Chondrocyte (in vitro differentiated cells): ENCODE measurements around the gene GABBR2. TPM values are rescaled to one million over a fixed set of nuclear protein-coding genes. Genes with fewer than 3 reads are reported as not detected.
A peak's percentile ranks its signal among the peaks of the same experiment; 100 is the strongest.
"Not testable (repeated sequence)": the region's sequence is repeated elsewhere in the genome, so short reads cannot be mapped to it uniquely, and the experiment has no call there.

Experiments
- DNase-seq: peaks from one replicate; pipeline ENCODE4 v3.0.0; 2021; ENCODE audit warnings: mixed read lengths, low spot score
- H3K27ac Mint-ChIP-seq: one replicate; pipeline ENCODE4 v1.8.0; 2021; ENCODE audit warnings: mild to moderate bottlenecking, moderate library complexity, mixed read lengths; ENCODE audit not compliant: unreplicated experiment
- H3K27me3 Mint-ChIP-seq: 2 replicates; pipeline ENCODE4 v1.8.0; 2021; ENCODE audit warnings: low read depth, mixed read lengths
- H3K36me3 Mint-ChIP-seq: 2 replicates; pipeline ENCODE4 v1.8.0; 2021; ENCODE audit warnings: low read depth, mixed read lengths
- H3K4me1 Mint-ChIP-seq: 2 replicates; pipeline ENCODE4 v1.8.0; 2021; ENCODE audit warnings: low read depth, mild to moderate bottlenecking, mixed read lengths
- H3K4me3 Mint-ChIP-seq: one replicate; pipeline ENCODE4 v1.8.0; 2021; ENCODE audit warnings: mild to moderate bottlenecking, moderate library complexity, mixed read lengths; ENCODE audit not compliant: unreplicated experiment
- H3K9me3 Mint-ChIP-seq: 2 replicates; pipeline ENCODE4 v1.8.0; 2021; ENCODE audit warnings: low read depth, mixed read lengths
- total RNA-seq: library from RNA; stranded (reverse); gene quantifications from 3 replicates; pipeline ENCODE4 v1.2.1, GENCODE V29; 2021
- TF ChIP-seq, protein P1 (sequence below): fragments of 200-600 bp; sonication (generic); IDR thresholded peaks from 2 replicates; pipeline ENCODE4 v1.5.0; 2021; ENCODE audit warnings: antibody characterized with exemption, mild to moderate bottlenecking, moderate library complexity

Gene GABBR2
- total RNA-seq, 1 donor from 2014 or later = 0.12 TPM

GRCh38 chr9:98501819-98502218 lies 206.9 kb downstream of the GABBR2 start:
- Mint-ChIP-seq H3K9me3 (no peaks in the 10 kb centered on the region), H3K27ac (no peak overlapping the region), H3K36me3 (no peaks in the 10 kb centered on the region), H3K4me1 (peaks cover 10% of the 10 kb centered on the region), H3K4me3 (no peak overlapping the region), H3K27me3 (peaks cover 17% of the 10 kb centered on the region)
- TF ChIP-seq, protein P1, sequence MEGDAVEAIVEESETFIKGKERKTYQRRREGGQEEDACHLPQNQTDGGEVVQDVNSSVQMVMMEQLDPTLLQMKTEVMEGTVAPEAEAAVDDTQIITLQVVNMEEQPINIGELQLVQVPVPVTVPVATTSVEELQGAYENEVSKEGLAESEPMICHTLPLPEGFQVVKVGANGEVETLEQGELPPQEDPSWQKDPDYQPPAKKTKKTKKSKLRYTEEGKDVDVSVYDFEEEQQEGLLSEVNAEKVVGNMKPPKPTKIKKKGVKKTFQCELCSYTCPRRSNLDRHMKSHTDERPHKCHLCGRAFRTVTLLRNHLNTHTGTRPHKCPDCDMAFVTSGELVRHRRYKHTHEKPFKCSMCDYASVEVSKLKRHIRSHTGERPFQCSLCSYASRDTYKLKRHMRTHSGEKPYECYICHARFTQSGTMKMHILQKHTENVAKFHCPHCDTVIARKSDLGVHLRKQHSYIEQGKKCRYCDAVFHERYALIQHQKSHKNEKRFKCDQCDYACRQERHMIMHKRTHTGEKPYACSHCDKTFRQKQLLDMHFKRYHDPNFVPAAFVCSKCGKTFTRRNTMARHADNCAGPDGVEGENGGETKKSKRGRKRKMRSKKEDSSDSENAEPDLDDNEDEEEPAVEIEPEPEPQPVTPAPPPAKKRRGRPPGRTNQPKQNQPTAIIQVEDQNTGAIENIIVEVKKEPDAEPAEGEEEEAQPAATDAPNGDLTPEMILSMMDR = no peak
- no peak for DNase-seq

GRCh38 chr9:98501259-98501658 lies 207.5 kb downstream of the GABBR2 start:
- H3K27me3 Mint-ChIP-seq = peaks cover 21% of the 10 kb centered on the region
- not testable (repeated sequence) for H3K36me3 Mint-ChIP-seq, H3K27ac Mint-ChIP-seq, DNase-seq, H3K4me3 Mint-ChIP-seq, H3K4me1 Mint-ChIP-seq, H3K9me3 Mint-ChIP-seq

GRCh38 chr9:98500337-98500919 lies 208.3 kb downstream of the GABBR2 start:
- Mint-ChIP-seq H3K4me3 (no peak overlapping the region), H3K36me3 (no peaks in the 10 kb centered on the region), H3K27ac (no peak overlapping the region), H3K9me3 (no peaks in the 10 kb centered on the region), H3K4me1 (peaks cover 10% of the 10 kb centered on the region), H3K27me3 (peaks cover 22% of the 10 kb centered on the region)
- no peak for DNase-seq
- TF ChIP-seq, protein P1 = no peak

- Mint-ChIP-seq H3K27ac (no peak overlapping the region), H3K4me3 (no peak overlapping the region), H3K36me3 (no peaks in the 10 kb centered on the region), H3K9me3 (peaks cover 5% of the 10 kb centered on the region), H3K27me3 (peaks cover 24% of the 10 kb centered on the region), H3K4me1 (peaks cover 15% of the 10 kb centered on the region)
- TF ChIP-seq, protein P1 = no peak
- DNase-seq = no peak
Measured at GRCh38 chr9:98495530-98495929, 213.2 kb downstream of the GABBR2 start.

- Mint-ChIP-seq H3K4me1 (peaks cover 21% of the 10 kb centered on the region), H3K27me3 (peaks cover 24% of the 10 kb centered on the region), H3K4me3 (no peak overlapping the region), H3K27ac (no peak overlapping the region), H3K9me3 (peaks cover 5% of the 10 kb centered on the region), H3K36me3 (no peaks in the 10 kb centered on the region)
- DNase-seq = no peak
- TF ChIP-seq, protein P1 = no peak
Measured at GRCh38 chr9:98494852-98495251, 213.9 kb downstream of the GABBR2 start.

DNA sequence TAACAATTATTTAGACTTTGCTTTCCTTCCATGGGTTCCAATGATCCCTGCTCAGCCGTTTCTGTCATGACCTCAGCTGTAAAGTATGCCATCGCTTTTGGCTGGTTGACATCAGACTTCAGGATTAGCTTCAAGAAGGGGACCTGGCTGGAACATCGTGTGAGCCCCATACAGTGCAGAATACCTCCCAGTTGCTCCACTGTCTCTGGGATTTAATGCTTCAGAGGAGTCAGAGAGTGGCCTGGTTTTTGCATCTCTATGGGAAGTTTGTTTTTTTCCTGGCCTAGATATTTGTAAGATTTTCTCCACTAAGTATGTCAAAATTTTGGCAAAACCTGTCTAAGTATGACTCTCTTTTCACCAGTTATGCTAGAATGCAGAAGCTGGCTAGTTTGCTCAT lies 216.9 kb downstream of the GABBR2 start:
- no peak for DNase-seq
- H3K4me3 Mint-ChIP-seq = no peak overlapping the region
- peaks cover 5% of the 10 kb centered on the region for H3K9me3 Mint-ChIP-seq
- no peaks in the 10 kb centered on the region for H3K36me3 Mint-ChIP-seq
- peaks cover 37% of the 10 kb centered on the region for H3K4me1 Mint-ChIP-seq
- peaks cover 17% of the 10 kb centered on the region for H3K27me3 Mint-ChIP-seq
- H3K27ac Mint-ChIP-seq = peak overlapping the region; percentile 42
- TF ChIP-seq, protein P1 = no peak
